Measurements from ENCODE around the gene MEIS2.

MEIS2 gene

DNA sequence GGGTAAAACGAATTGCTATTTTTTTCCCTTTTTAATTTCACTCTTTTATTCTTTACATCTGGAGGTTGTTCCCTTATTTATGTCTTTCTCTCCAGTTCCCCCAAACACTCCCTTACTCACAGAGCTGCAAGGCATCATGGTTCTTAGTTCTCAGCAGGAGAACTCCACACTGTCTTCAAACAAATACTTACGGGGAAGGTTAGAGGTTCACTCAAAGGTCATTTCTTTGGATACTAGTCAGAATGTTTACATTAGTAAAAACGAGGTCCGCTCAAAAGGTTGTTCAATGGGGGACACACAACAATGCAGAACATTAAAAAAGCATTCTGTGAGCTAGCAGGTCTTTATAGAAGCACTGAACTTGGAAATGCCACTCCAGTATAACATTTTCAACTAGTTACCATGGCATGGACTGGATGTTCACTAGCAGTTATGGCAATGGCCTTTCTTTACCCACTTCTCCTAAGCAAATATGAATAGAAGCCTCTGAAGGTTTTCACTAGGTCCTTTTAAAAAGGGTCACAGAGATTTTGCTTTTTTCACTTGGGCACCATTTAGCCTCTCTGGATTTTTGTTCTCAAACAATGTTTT, 201.7 kb downstream of the MEIS2 start:
- DNase-seq (ENCODE audit: low read depth) = no peak

DNA sequence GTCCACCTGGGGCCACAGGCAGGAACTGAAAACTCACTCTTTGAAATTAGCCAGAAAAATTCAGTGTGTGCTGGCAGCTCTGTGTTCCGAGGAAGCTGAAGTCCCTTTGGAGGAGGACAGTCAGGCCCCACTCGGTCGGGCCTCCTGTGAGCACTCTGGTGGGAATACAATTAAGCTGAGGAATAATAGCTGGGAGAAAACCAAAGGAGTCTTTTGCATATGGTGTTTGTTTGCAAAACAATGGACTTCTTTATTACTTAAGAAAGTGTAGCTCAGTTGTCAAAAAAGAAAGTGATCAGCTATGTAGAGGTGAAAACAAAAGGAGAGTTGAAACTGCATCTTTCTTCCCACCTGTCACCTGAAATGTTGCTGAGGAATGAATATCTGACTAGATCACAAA, 202.5 kb downstream of the MEIS2 start:
- H3K4me3 ChIP-seq (ENCODE audit: low read depth, low read length) = no peak overlapping the region
- no peak for DNase-seq (ENCODE audit: low read depth)
- TF ChIP-seq, protein P1, sequence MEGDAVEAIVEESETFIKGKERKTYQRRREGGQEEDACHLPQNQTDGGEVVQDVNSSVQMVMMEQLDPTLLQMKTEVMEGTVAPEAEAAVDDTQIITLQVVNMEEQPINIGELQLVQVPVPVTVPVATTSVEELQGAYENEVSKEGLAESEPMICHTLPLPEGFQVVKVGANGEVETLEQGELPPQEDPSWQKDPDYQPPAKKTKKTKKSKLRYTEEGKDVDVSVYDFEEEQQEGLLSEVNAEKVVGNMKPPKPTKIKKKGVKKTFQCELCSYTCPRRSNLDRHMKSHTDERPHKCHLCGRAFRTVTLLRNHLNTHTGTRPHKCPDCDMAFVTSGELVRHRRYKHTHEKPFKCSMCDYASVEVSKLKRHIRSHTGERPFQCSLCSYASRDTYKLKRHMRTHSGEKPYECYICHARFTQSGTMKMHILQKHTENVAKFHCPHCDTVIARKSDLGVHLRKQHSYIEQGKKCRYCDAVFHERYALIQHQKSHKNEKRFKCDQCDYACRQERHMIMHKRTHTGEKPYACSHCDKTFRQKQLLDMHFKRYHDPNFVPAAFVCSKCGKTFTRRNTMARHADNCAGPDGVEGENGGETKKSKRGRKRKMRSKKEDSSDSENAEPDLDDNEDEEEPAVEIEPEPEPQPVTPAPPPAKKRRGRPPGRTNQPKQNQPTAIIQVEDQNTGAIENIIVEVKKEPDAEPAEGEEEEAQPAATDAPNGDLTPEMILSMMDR (IDR thresholded peaks at IDR 0.05; ENCODE audit: low read depth, low read length, missing control alignments) = no peak

More for the DNA sequence above, 201.7 kb downstream of the MEIS2 start:
- TF ChIP-seq, protein P1 (IDR thresholded peaks at IDR 0.05; ENCODE audit: low read depth, low read length, missing control alignments) = no peak
- H3K4me3 ChIP-seq (ENCODE audit: low read depth, low read length) = no peak overlapping the region

DNA sequence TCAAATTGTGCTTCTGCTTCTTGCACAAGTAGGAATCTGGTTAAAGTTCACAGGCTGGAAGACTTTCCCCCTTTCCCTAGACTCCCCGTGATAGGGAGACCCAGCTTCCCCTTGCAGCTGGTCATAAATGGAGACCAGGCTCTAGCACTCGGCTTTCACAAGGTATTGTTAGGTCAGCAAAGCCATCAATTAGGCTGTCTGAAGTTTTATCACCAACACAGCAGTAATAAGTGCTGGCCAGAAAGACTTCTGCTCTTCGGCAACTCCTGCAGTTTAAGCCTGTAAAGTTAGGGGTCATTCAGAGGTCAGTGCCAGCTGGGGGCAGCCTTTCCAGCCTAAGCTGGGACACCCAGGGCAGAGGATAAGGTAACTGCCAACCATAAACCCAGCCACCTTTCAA, 203.4 kb downstream of the MEIS2 start:
- TF ChIP-seq, protein P1 (IDR thresholded peaks at IDR 0.05; ENCODE audit: low read depth, low read length, missing control alignments) = no peak
- no peak for DNase-seq (ENCODE audit: low read depth)
- H3K4me3 ChIP-seq (ENCODE audit: low read depth, low read length) = no peak overlapping the region

DNA sequence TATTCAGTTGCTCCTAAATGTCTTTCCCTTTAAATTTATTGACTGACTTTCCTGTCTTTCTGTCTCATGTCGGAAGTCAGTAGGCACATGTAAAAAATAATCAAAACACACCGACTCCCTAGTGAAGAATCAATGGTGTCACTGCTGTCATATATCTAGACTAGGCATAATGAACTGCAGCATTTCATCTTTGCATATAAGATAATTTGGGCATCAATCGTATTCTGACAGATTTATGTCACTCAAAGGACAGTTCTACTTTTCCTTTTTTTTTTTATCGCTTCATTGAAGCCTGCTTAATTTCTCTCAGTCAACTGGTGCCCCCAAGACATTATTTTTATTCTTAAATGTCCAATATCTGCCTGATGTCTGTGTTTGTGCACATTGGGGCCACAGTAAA, 206.3 kb downstream of the MEIS2 start:
- no peak for DNase-seq (ENCODE audit: low read depth)
- H3K4me3 ChIP-seq (ENCODE audit: low read depth, low read length) = no peak overlapping the region
- TF ChIP-seq, protein P1 (IDR thresholded peaks at IDR 0.05; ENCODE audit: low read depth, low read length, missing control alignments) = no peak

DNA sequence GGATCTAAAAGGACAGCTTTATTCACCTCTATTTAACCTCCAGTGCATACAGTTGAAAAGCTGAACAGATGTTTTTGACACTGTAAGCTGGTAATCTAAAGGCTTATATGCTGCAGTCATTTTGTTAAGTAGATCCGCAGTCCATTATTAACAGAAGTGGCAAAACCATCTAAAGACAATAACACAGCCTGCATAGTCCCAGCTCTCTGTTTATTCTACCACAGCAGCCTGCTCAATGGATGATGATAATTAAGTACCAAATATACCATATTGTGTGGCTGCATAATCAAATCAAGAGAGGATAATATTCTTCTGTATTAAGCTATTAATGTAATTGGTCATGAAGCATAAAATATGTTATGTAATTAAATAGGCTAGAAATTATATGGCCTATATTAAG, 207.1 kb downstream of the MEIS2 start:
- no peak overlapping the region for H3K4me3 ChIP-seq (ENCODE audit: low read depth, low read length)
- TF ChIP-seq, protein P1 (IDR thresholded peaks at IDR 0.05; ENCODE audit: low read depth, low read length, missing control alignments) = no peak
- DNase-seq (ENCODE audit: low read depth) = no peak

DNA sequence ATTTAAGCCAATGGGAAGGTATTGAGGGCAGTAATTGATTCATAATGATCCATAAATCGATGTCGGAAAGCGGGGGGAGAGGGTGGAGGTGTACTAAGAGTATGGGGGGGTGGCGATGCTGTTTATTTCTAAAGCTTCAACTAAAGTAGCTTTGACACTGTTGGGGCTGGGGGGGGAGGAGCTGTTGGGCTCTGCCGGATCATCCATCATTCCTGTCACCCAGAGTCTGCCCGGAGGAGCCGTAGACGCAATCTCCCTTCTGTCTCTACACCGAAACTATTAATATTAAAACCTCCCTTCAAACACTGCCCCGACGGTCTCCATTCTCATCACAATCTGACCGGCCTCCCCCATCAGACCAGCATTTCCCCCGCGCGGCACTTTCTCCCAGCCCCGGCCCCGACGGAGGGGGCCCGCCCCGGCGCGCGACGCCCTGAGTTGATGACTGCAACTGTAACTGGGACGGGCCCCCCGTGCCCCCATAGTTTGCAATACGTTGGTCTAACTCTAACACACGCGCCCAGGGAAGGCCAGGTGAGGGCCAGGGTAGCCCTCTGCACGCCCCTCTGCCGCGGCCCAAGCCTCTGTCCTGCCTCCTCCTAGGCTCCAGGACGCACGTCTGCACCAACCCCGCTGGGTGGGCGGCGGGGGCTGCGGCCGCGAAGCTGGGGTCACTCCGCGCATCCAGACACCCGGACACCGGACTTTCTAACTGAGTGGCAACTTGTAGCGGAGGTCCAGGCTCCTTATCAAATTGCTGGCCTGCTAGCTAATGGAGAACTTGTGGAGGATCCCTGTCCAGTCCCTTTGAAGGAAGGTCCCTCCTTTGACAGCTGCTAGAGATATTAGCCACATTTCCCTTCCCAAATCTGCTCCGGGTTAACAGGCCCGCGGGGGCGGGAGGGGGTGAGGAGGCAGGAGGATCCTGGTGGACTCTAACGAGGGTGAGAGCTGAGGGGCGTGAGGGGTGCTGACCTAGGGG, 212.0 kb downstream of the MEIS2 start:
- TF ChIP-seq, protein P1 (IDR thresholded peaks at IDR 0.05; ENCODE audit: low read depth, low read length, missing control alignments) = no peak
- DNase-seq (ENCODE audit: low read depth) = no peak
- no peak overlapping the region for H3K4me3 ChIP-seq (ENCODE audit: low read depth, low read length)
